ENCODE measurements around the gene MYORG.

MYORG gene

GRCh38 chr9:34374905-34375552 is 1.7 kb downstream of the MYORG start:
- no peak overlapping the region for H3K4me3 ChIP-seq (ENCODE audit: low read depth, low read length)
- no peak for TF ChIP-seq CTCF (IDR thresholded peaks at IDR 0.05; ENCODE audit: borderline replicate concordance, insufficient read depth, low read depth, low read length)

- TF ChIP-seq CTCF (IDR thresholded peaks at IDR 0.05; ENCODE audit: borderline replicate concordance, insufficient read depth, low read depth, low read length) = no peak
- H3K4me3 ChIP-seq (ENCODE audit: low read depth, low read length) = no peak overlapping the region
These were observed 2.4 kb downstream of the MYORG start for GRCh38 chr9:34374339-34374738.

GRCh38 chr9:34373749-34374148 is 2.9 kb downstream of the MYORG start:
- no peak overlapping the region for H3K4me3 ChIP-seq (ENCODE audit: low read depth, low read length)
- no peak for TF ChIP-seq CTCF (IDR thresholded peaks at IDR 0.05; ENCODE audit: borderline replicate concordance, insufficient read depth, low read depth, low read length)

- no peak overlapping the region for H3K4me3 ChIP-seq (ENCODE audit: low read depth, low read length)
- TF ChIP-seq CTCF (IDR thresholded peaks at IDR 0.05; ENCODE audit: borderline replicate concordance, insufficient read depth, low read depth, low read length) = no peak
These were observed 4.2 kb downstream of the MYORG start for GRCh38 chr9:34372467-34373011.

GRCh38 chr9:34371886-34372466 is 4.7 kb downstream of the MYORG start:
- no peak for TF ChIP-seq CTCF (IDR thresholded peaks at IDR 0.05; ENCODE audit: borderline replicate concordance, insufficient read depth, low read depth, low read length)
- no peak overlapping the region for H3K4me3 ChIP-seq (ENCODE audit: low read depth, low read length)

- no peak overlapping the region for H3K4me3 ChIP-seq (ENCODE audit: low read depth, low read length)
- TF ChIP-seq CTCF (IDR thresholded peaks at IDR 0.05; ENCODE audit: borderline replicate concordance, insufficient read depth, low read depth, low read length) = no peak
These were observed 5.5 kb downstream of the MYORG start for GRCh38 chr9:34370970-34371880.

Measured in GM12875 (cell line).